Measurements from ENCODE around the gene RSPH9. TPM values are rescaled to one million over a fixed set of nuclear protein-coding genes. Genes with fewer than 3 reads are reported as not detected.

RSPH9 gene
- total RNA-seq, 1 donor from 2014 or later, result 0.30 TPM

- DNase-seq, result peak; percentile 20
Observed at GRCh38 chr6:43710576-43710975, 65.7 kb downstream of the RSPH9 start.

DNA sequence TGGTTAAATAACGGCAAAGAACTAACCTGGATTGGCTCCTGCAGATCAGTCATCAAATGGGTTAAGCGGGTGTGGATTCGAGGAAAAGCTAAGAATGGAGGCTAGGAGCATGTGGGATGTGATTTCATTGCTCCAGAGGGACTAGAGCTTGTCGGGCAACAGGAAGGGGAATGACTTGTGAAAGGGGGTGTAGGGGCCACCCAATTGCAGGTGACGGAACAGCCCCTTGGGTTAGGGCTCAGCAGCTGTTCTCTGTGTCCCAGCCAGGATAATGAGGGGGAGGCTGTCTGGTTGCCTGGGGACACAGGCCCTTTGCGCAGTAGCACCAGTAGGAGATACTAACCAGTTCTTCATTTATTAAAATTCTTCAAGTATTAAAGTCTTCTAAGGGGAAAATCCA, 67.7 kb downstream of the RSPH9 start:
- no peak for DNase-seq

DNA sequence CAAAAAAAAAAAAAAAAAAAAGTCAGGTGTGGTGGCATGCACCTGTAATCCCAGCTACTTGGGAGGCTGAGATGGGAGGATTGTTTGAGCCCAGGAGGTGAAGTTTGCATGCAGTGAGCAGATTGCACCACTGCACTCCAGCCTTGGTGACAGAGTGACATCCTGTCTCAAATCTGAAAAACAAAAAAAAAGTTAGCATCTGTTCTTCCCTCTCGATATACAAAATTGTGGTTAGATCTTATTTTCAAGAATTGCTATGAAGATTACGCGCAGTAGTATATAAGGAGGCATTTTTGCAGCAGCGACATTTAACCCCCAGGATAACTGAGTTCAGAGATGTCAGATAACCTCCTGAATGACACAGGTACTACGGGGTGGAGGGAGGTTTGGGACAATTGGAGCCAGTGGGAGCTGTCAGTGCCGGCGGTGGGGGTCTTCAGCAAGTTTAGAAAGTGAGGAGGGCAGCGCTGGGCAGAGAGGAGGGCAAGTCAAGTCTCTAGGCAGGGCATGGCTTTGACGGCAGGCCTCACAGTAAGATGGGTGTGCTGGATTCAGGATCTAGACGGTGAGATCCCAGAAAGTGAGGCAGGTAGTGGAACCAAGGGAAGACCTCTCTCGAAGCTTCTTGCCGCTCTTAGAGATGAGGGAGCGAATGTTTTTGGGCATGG, 68.9 kb downstream of the RSPH9 start:
- DNase-seq, result no peak

DNA sequence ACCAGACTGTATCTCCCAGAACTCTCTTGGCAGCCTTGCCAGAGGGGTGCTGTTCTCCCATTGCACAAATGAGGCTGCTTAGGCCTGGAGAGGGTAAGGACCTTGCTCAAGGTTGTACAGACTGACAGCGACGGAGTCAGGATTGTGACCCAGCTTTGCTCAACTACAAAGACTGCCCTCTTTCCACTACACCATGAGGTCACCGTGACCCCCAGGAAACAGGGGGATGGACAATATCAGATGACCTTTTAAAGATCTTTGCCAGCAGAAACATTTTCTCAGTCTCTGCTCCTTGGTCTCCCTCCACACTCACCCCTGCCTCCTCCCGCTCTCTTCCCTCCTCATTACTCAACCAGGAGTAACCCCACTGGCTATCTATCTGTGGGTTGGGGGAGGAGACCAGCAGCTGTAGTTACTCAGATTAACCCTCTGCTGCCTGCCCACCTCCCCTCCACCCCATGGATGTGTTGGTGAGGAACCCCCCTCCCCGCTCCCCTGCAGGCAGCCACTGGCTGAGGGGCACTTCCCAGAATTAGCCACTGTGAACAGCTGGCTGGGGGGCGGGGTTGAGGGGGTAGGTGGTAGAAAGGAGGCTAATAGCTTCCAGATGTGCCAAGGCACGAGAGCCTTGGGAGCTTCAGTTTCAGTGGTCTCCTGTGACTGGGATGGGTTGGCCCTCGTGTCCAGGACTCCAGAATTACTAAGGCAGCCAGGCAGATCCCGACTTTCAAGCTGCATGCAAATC, 69.6 kb downstream of the RSPH9 start:
- peak; percentile 49 for DNase-seq

DNA sequence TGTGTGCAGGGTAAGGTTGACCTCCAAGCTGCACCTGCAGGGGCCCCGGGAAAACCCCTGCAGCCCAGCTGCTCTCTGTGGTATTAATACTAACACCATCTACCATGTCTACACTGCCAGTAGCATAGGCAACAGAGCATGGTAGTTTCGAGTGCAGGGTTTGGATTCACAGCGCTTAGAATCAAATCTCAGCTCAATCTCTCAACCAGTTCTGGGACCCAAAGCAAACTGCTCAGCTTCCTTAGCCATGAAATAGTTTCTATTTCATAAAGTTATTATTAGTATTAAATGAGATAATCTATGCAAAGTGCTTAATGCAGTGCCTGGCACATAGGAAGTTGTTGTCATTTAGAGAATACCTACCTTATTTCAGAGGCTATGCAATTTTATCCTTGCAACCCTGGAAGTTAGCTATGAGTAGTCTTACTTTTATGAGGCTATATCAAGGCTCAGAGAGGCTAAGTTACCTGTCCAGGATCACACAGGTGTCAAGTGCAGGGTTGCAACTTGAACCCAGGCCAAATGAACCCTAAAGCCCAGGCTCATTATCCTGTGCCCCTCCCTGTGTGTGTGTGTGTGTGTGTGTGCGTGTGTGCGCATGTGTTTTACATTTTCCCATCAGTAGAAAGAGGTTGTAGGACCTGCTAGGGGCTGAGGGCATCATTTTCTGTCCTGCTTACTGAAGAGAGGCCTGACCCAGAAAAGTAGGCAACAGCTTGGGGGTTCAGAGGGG, 70.4 kb downstream of the RSPH9 start:
- no peak for DNase-seq

DNA sequence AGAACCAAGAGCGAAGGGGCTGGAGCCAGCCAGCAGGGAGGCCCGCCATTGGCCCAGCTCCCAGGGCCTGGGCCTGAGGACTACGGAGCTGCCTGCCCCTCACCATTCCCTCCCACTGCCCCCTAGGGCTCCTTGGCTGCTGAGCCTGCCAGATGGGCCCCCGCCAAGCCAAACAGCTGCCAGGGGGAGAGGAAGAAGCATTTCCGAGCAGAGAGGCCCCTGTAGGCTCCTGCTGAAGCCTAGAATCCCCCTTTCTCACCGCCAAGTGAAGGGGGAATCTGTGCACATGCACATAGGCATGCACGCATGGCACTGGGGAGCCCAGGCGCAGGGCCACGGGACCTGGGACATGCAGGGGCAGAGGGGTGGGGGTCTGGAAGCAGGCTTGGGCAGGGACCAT, 71.3 kb downstream of the RSPH9 start:
- peak; percentile 34 for DNase-seq

GRCh38 chr6:43717389-43717788, 72.6 kb downstream of the RSPH9 start:
- no peak for DNase-seq

- DNase-seq, result no peak
Observed at GRCh38 chr6:43717822-43718221, 73.0 kb downstream of the RSPH9 start.

DNA sequence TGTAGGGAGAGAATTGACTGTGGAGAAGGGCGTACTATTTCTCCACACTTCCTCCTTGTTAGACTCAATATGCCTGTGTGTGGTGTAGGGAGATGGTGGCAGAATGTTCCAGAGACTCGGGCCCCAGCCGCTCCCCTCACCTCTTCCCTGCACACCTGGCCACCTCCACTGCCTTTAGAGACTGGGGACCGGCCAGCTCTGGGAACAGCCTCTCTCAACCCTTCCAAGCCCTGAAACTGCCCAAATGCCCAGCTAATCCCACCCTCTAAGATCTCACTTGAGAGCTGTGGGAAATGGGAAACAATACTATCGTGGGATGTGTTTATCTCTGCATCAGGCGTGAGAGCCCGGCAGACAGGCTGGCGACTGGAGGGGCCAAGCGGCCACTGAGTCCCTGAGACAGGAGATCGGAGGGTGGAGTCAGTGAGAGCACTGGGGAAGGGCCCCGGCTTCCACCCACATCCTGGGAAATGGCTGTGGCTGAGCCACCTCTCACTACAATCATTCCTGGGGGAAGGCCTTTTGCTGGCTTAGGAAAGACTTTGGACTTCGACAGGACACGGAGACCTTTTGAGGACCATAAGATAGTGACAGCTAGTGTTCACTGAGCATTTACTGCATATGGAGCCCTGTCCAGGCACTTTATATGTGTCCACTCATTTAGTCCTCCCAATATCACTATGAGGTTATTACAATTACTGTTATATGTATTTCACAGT, 73.7 kb downstream of the RSPH9 start:
- no peak for DNase-seq

GRCh38 chr6:43719511-43719910, 74.7 kb downstream of the RSPH9 start:
- no peak for DNase-seq

GRCh38 chr6:43720999-43721398, 76.2 kb downstream of the RSPH9 start:
- no peak for DNase-seq

Other genes with a start within 250 kb of the RSPH9 start
- gene ABCC10, start 217.5 kb upstream of the RSPH9 start, total RNA-seq, result 9.6 TPM
- gene DLK2, start 189.5 kb upstream of the RSPH9 start, total RNA-seq, result 2.7 TPM
- 11.8 TPM for gene TJAP1, start 167.5 kb upstream of the RSPH9 start, total RNA-seq
- 0.20 TPM for gene LRRC73, start 134.7 kb upstream of the RSPH9 start, total RNA-seq
- gene YIPF3, start 128.1 kb upstream of the RSPH9 start, total RNA-seq, result 49.7 TPM
- 23.5 TPM for gene POLR1C, start 127.9 kb upstream of the RSPH9 start, total RNA-seq
- gene XPO5, start 69.0 kb upstream of the RSPH9 start, total RNA-seq, result 25.1 TPM
- 9.8 TPM for gene POLH, start 68.9 kb upstream of the RSPH9 start, total RNA-seq
- gene GTPBP2, start 15.8 kb upstream of the RSPH9 start, total RNA-seq, result 34.8 TPM
- 14.1 TPM for gene MAD2L1BP, start 9.2 kb upstream of the RSPH9 start, total RNA-seq
- 29.5 TPM for gene MRPS18A, start 42.8 kb downstream of the RSPH9 start, total RNA-seq
- 141 TPM for gene VEGFA, start 125.2 kb downstream of the RSPH9 start, total RNA-seq